HepG2 (cell line): ENCODE data around the gene CHCHD5. TPM values are rescaled to one million over a fixed set of nuclear protein-coding genes. Genes with fewer than 3 reads are reported as not detected.

Experiments used
- AGO2 ChIP-seq: fragments of 200-400 bp; formaldehyde crosslinking; optimal IDR thresholded peaks from 2 replicates; pipeline ENCODE3; 2017; ENCODE audit warnings: mild to moderate bottlenecking, low read depth, low read length, moderate library complexity
- ATM ChIP-seq: fragments of 450-650 bp; IDR thresholded peaks from 2 replicates; pipeline ENCODE4 v1.7.1; 2017; ENCODE audit warnings: mild to moderate bottlenecking, borderline replicate concordance
- CEBPG ChIP-seq: IDR thresholded peaks from 2 replicates; pipeline ENCODE4 v1.6.1; 2016
- CENPBD1 ChIP-seq: sonication (generic); formaldehyde crosslinking; IDR thresholded peaks from 2 replicates; pipeline ENCODE4 v1.8.0; 2022; ENCODE audit warnings: missing genetic modification reagents, low read depth, mild to moderate bottlenecking, borderline replicate concordance
- CENPT ChIP-seq: sonication (generic); formaldehyde crosslinking; IDR thresholded peaks from 2 replicates; pipeline ENCODE4 v1.8.0; 2022; ENCODE audit warnings: low read depth, mild to moderate bottlenecking, moderate library complexity, missing genetic modification reagents
- FIP1L1 ChIP-seq: fragments of 200-400 bp; formaldehyde crosslinking; IDR thresholded peaks from 2 replicates; pipeline ENCODE4 v1.6.1; 2018; ENCODE audit warnings: low read depth, mild to moderate bottlenecking, low read length, moderate library complexity, borderline replicate concordance; ENCODE audit not compliant: insufficient read depth
- FLYWCH1 ChIP-seq: sonication (generic); formaldehyde crosslinking; IDR thresholded peaks from 2 replicates; pipeline ENCODE4 v1.8.1; 2023; ENCODE audit warnings: mild to moderate bottlenecking, missing genetic modification reagents
- FOSL2 ChIP-seq: sonication (generic); formaldehyde crosslinking; IDR thresholded peaks from 2 replicates; pipeline ENCODE4 v1.4.0; 2020; ENCODE audit warnings: missing genetic modification reagents
- HIC2 ChIP-seq: sonication (generic); formaldehyde crosslinking; IDR thresholded peaks from 2 replicates; pipeline ENCODE4 v1.9.0; 2022; ENCODE audit warnings: low read depth, missing genetic modification reagents
- HNF4A ChIP-seq: sonication (generic); formaldehyde crosslinking; IDR thresholded peaks from 2 replicates; pipeline ENCODE4 v1.4.0; 2020; ENCODE audit warnings: missing genetic modification reagents
- MAF1 ChIP-seq: sonication (generic); formaldehyde crosslinking; IDR thresholded peaks from 2 replicates; pipeline ENCODE4 v1.5.0; 2020; ENCODE audit warnings: missing genetic modification reagents, borderline replicate concordance
- MXI1 ChIP-seq: IDR thresholded peaks from 3 replicates; pipeline ENCODE4 v1.6.1; 2012; ENCODE audit warnings: low read depth, low read length, inconsistent platforms, borderline replicate concordance
- STAT5B ChIP-seq: sonication (generic); formaldehyde crosslinking; IDR thresholded peaks from 2 replicates; pipeline ENCODE4 v1.4.0; 2020; ENCODE audit warnings: missing genetic modification reagents
- SYNCRIP ChIP-seq: fragments of 200-400 bp; formaldehyde crosslinking; IDR thresholded peaks from 2 replicates; pipeline ENCODE4 v1.6.1; 2018; ENCODE audit warnings: mild to moderate bottlenecking, low read depth, low read length; ENCODE audit not compliant: insufficient read depth
- THRA ChIP-seq: sonication (generic); formaldehyde crosslinking; IDR thresholded peaks from 2 replicates; pipeline ENCODE4 v1.4.0; 2020; ENCODE audit warnings: missing genetic modification reagents, borderline replicate concordance
- ZBTB3 ChIP-seq: sonication (generic); formaldehyde crosslinking; IDR thresholded peaks from 2 replicates; pipeline ENCODE4 v1.4.0; 2020; ENCODE audit warnings: low read depth, mild to moderate bottlenecking, moderate library complexity, missing genetic modification reagents, borderline replicate concordance
- ZC3H4 ChIP-seq: sonication (generic); formaldehyde crosslinking; IDR thresholded peaks from 2 replicates; pipeline ENCODE4 v1.4.0; 2020; ENCODE audit warnings: missing genetic modification reagents, borderline replicate concordance
- ZNF124 ChIP-seq: sonication (generic); formaldehyde crosslinking; IDR thresholded peaks from 2 replicates; pipeline ENCODE4 v1.4.0; 2020; ENCODE audit warnings: missing genetic modification reagents
- ZNF441 ChIP-seq: sonication (generic); formaldehyde crosslinking; IDR thresholded peaks from 2 replicates; pipeline ENCODE4 v1.7.0; 2021; ENCODE audit warnings: missing genetic modification reagents, borderline replicate concordance
- ZNF747 ChIP-seq: sonication (generic); formaldehyde crosslinking; IDR thresholded peaks from 2 replicates; pipeline ENCODE4 v1.8.1; 2023; ENCODE audit warnings: missing genetic modification reagents, mild to moderate bottlenecking, borderline replicate concordance
- ZSCAN25 ChIP-seq: sonication (generic); formaldehyde crosslinking; IDR thresholded peaks from 2 replicates; pipeline ENCODE4 v1.8.0; 2022; ENCODE audit warnings: mild to moderate bottlenecking, missing genetic modification reagents
- polyA plus RNA-seq, 8 experiments: library from polyadenylated mRNA; depleted of rRNA in 3 of 8; stranded (reverse) in 7 of 8; unstranded in 1 of 8; fragments of >200 nt; fragmentation: Illumina TruSeq in 4 of 8; extraction: Trizol in 4 of 8; gene quantifications; 2 replicates each; pipeline versions ENCODE4 v1.2.1 to v1.2.3, GENCODE V29; 2011 to 2016; ENCODE audit warnings: low read depth in 4 of 8, missing spikeins in 1 of 8, mixed read lengths in 1 of 8; ENCODE audit not compliant: insufficient read depth in 1 of 8
- total RNA-seq, 5 experiments: library from RNA; depleted of rRNA; stranded (reverse); fragments of >200 nt; fragmentation: Illumina TruSeq; extraction: Trizol; gene quantifications; 2 replicates each; pipeline ENCODE4 v1.2.3, GENCODE V29; 2016; ENCODE audit warnings: low read depth in 1 of 5
- TF ChIP-seq, protein P1 (sequence below): sonication (generic); formaldehyde crosslinking; IDR thresholded peaks from 2 replicates; pipeline ENCODE4 v1.4.0; 2020; ENCODE audit warnings: missing genetic modification reagents
- TF ChIP-seq, protein P2 (sequence below): sonication (generic); formaldehyde crosslinking; IDR thresholded peaks from 2 replicates; pipeline ENCODE4 v1.8.1; 2023; ENCODE audit warnings: mild to moderate bottlenecking, missing genetic modification reagents

CHCHD5 gene
- total and polyA plus RNA-seq, 2 of the 13 experiments (the other 11 are each of a cell fraction or from before 2014, with no cell fraction given): 19.0 to 23.9 TPM

DNA sequence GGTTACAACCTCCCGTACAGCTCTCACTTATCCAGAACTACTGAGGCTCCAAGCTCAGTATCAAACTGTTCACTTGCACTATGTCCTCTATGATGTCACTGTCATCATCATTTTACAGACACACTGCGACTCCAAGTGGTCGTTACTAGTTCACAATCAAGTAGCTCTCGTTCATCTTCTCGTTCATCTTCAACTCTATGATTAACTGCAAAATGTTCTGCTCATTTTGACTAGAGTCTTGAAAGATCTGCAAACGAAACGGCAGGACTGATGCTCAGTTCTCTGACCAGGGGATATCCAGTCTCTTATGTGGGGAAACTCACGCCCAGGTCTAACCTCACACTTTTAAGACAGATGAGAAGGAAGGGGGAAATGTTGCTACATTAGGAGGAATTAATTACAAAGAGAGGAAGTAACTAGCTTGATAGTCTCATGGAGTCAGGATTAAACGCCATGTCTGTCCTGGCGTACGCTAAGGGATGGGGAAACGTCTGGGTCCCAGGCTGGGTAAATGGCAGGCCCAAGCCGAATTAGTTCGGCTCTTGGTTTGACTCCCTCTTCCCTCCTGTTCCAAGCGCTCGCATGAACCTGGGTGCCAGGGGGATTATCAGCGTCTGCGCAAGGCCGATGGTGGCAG is 794 bp upstream of the CHCHD5 start (continued):
- 0 out of 2 replicates have a peak, but pooled peaks have one; percentile 4 for TF ChIP-seq ZSCAN25 (CRISPR knock-in tag)
- TF ChIP-seq ZBTB3 (CRISPR knock-in tag): 0 out of 2 replicates have a peak, but pooled peaks have one; percentile 4
- TF ChIP-seq ZNF124 (CRISPR knock-in tag): no peak
- peak; percentile 34 for TF ChIP-seq HNF4A (CRISPR knock-in tag)
- TF ChIP-seq FLYWCH1 (CRISPR knock-in tag): no peak
- TF ChIP-seq MXI1: no peak
- no peak for TF ChIP-seq ATM
- no peak for TF ChIP-seq STAT5B (CRISPR knock-in tag)
- TF ChIP-seq AGO2: no peak
- TF ChIP-seq ZNF441 (CRISPR knock-in tag): 0 out of 2 replicates have a peak, but pooled peaks have one; percentile 19
- TF ChIP-seq MAF1 (CRISPR knock-in tag): no peak
- TF ChIP-seq SYNCRIP: no peak
- no peak for TF ChIP-seq THRA
- TF ChIP-seq FIP1L1: no peak
- no peak for TF ChIP-seq CENPBD1
- TF ChIP-seq, protein P1, sequence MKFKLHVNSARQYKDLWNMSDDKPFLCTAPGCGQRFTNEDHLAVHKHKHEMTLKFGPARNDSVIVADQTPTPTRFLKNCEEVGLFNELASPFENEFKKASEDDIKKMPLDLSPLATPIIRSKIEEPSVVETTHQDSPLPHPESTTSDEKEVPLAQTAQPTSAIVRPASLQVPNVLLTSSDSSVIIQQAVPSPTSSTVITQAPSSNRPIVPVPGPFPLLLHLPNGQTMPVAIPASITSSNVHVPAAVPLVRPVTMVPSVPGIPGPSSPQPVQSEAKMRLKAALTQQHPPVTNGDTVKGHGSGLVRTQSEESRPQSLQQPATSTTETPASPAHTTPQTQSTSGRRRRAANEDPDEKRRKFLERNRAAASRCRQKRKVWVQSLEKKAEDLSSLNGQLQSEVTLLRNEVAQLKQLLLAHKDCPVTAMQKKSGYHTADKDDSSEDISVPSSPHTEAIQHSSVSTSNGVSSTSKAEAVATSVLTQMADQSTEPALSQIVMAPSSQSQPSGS: peak; percentile 82; the same call in 1 of the 2 replicates
- peak; percentile 43; the same call in 1 of the 2 replicates for TF ChIP-seq CEBPG (CRISPR knock-in tag)
- no peak for TF ChIP-seq ZC3H4 (CRISPR knock-in tag)
- TF ChIP-seq CENPT: 0 out of 2 replicates have a peak, but pooled peaks have one; percentile 49
- TF ChIP-seq, protein P2, sequence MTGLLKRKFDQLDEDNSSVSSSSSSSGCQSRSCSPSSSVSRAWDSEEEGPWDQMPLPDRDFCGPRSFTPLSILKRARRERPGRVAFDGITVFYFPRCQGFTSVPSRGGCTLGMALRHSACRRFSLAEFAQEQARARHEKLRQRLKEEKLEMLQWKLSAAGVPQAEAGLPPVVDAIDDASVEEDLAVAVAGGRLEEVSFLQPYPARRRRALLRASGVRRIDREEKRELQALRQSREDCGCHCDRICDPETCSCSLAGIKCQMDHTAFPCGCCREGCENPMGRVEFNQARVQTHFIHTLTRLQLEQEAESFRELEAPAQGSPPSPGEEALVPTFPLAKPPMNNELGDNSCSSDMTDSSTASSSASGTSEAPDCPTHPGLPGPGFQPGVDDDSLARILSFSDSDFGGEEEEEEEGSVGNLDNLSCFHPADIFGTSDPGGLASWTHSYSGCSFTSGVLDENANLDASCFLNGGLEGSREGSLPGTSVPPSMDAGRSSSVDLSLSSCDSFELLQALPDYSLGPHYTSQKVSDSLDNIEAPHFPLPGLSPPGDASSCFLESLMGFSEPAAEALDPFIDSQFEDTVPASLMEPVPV (CRISPR knock-in tag): no peak
- TF ChIP-seq ZNF747 (CRISPR knock-in tag): 0 out of 2 replicates have a peak, but pooled peaks have one; percentile 6
- 0 out of 2 replicates have a peak, but pooled peaks have one; percentile 53 for TF ChIP-seq HIC2 (CRISPR knock-in tag)
- peak; percentile 32; the same call in 1 of the 2 replicates for TF ChIP-seq FOSL2 (CRISPR knock-in tag)
